Right lobe of liver (tissue), 6 donors: ENCODE data around the gene ENTPD3. TPM values are rescaled to one million over a fixed set of nuclear protein-coding genes. Genes with fewer than 3 reads are reported as not detected.
"Not testable (repeated sequence)": the region's sequence is repeated elsewhere in the genome, so short reads cannot be mapped to it uniquely, and the experiment has no call there.

Experiments
- ATAC-seq, 4 donors: fragments of 200-7000 bp; cut with Tn5 transposase; one replicate each; pipeline ENCODE4 v1.9.1; 2020; ENCODE audit warnings: mild to moderate bottlenecking in 4 of 4, moderate library complexity in 4 of 4
- DNase-seq, 3 donors: peaks; one replicate each; pipeline ENCODE4 v3.0.0-alpha.2; 2020
- H3K27ac ChIP-seq, 3 donors: fragments of 200-600 bp; one replicate each; pipeline ENCODE4 v1.8.0; 2022
- H3K27me3 ChIP-seq, 2 donors: fragments of 200-600 bp; one replicate each; pipeline ENCODE4 v1.8.0; 2022
- H3K36me3 ChIP-seq, 4 donors: fragments of 200-600 bp; sonication (generic) in 1 of 4; one replicate each; pipeline versions ENCODE4 v1.5.1 to v1.8.0; 2017 to 2022; ENCODE audit warnings: control low read depth in 1 of 4
- H3K4me1 ChIP-seq, 4 donors: fragments of 200-600 bp; sonication (generic) in 1 of 4; one replicate each; pipeline versions ENCODE4 v1.5.1 to v1.8.0; 2017 to 2022; ENCODE audit warnings: control low read depth in 1 of 4
- H3K4me3 ChIP-seq, 3 donors: fragments of 200-600 bp; one replicate each; pipeline ENCODE4 v1.8.0; 2022
- H3K9me3 ChIP-seq, 4 donors: fragments of 200-600 bp; sonication (generic) in 1 of 4; one replicate each; pipeline versions ENCODE4 v1.5.1 to v1.8.0; 2017 to 2022; ENCODE audit warnings: control low read depth in 1 of 4
- CTCF ChIP-seq, 4 donors: fragments of 200-600 bp in 3 of 4; fragments of 450-650 bp in 1 of 4; IDR thresholded peaks; one replicate each; pipeline versions ENCODE4 v1.5.1 to v1.8.0; 2016 to 2022; ENCODE audit warnings: antibody characterized with exemption in 4 of 4, mild to moderate bottlenecking in 2 of 4
- POLR2A ChIP-seq: fragments of 450-650 bp; IDR thresholded peaks from one replicate; pipeline ENCODE4 v1.6.1; 2017; ENCODE audit warnings: antibody characterized with exemption, mild to moderate bottlenecking
- WGBS: methylation state at CpG from one replicate; pipeline ENCODE4 v1.1.6; 2018; ENCODE audit warnings: low coverage, low lambda C conversion rate; ENCODE audit not compliant: insufficient coverage; ENCODE audit errors: missing lambda C conversion rate; 5-methylcytosine and 5-hydroxymethylcytosine counted together
- intact Hi-C, 2 donors: fragments of 100-400 bp; cut with DNase I; formaldehyde crosslinking; loops; one replicate each; pipeline versions ENCODE4 v1.11.2 to v1.14.1; 2022
- total RNA-seq, 6 experiments: library from RNA; depleted of rRNA in 2 of 6; stranded (reverse); fragments of >200 nt in 2 of 6; fragmentation: NEBNext Ultra II Directional in 3 of 6; extraction: Animal tissue kit (Norgen Biotek cat#: 25700) in 3 of 6; gene quantifications; one replicate each; pipeline versions ENCODE4 v1.1.0 to v1.2.4, GENCODE V29; 2016 to 2023
- donor health status: DM: no; HTN: yes; CAD: no.
- donor health status: DM: no; HTN: no; CAD: no.
- donor health status: DM: no; HTN: no; CAD: no.
- donor health status: DM: no; HTN: yes; CAD: no.
- donor health status: DM: no; HTN: yes; CAD: no.

The ENTPD3 gene
- total RNA-seq, 6 experiments from 2014 or later: not detected

GRCh38 chr3:40455328-40455727 is 68.3 kb downstream of the ENTPD3 start:
- WGBS: 75% methylated on average over 2 of the region's 4 CpGs
- no peaks in the 10 kb centered on the region for H3K9me3 ChIP-seq
- intact Hi-C loops: no loop called here
- no peak overlapping the region for H3K4me3 ChIP-seq
- H3K27me3 ChIP-seq: no peaks in the 10 kb centered on the region
- peaks cover 0 to 20% (median 12%) of the 10 kb centered on the region in 4 donors for H3K36me3 ChIP-seq
- DNase-seq (no peak), ATAC-seq (no peak)
- TF ChIP-seq CTCF (IDR thresholded peaks at IDR 0.05): no peak
- TF ChIP-seq POLR2A: no peak
- H3K27ac ChIP-seq: no peak overlapping the region
- H3K4me1 ChIP-seq: peaks cover 0 to 30% (median 13%) of the 10 kb centered on the region in 4 donors

GRCh38 chr3:40456279-40456939 is 69.4 kb downstream of the ENTPD3 start:
- 51% methylated on average over 25 of the region's 29 CpGs for WGBS
- ATAC-seq (no peak), DNase-seq (no peak)
- Histone ChIP-seq H3K27ac (peak overlapping the region; percentile 70 to 87 (median 82)), H3K4me3 (peak overlapping the region; percentile 95 to 97 (median 97)), H3K9me3 (no peaks in the 10 kb centered on the region), H3K36me3 (peaks cover 6 to 30% (median 18%) of the 10 kb centered on the region in 4 donors), H3K4me1 (peaks cover 0 to 30% (median 13%) of the 10 kb centered on the region in 4 donors), H3K27me3 (no peaks in the 10 kb centered on the region)
- intact Hi-C loops: no loop called here
- no peak for TF ChIP-seq POLR2A
- no peak for TF ChIP-seq CTCF (IDR thresholded peaks at IDR 0.05)

GRCh38 chr3:40456940-40457823 is 70.2 kb downstream of the ENTPD3 start, which contains the start of gene RPL14:
Gene RPL14 (plus strand): TSS chr3:40457339. CDS start chr3:40457472, 133 bp downstream.
- peak; percentile 82 to 85 (median 83) for ATAC-seq
- peak within 1 kb of the TSS; percentile 95 to 97 (median 97) for H3K4me3 ChIP-seq
- H3K9me3 ChIP-seq: no peaks in the 10 kb centered on the region
- peaks cover 7 to 38% (median 21%) of the 10 kb centered on the region in 4 donors for H3K36me3 ChIP-seq
- TF ChIP-seq POLR2A (peak; percentile 94), CTCF (IDR thresholded peaks at IDR 0.05) (no peak)
- peak within 1 kb of the TSS; percentile 70 to 87 (median 82) for H3K27ac ChIP-seq
- 0% methylated on average over 33 of the region's 79 CpGs for WGBS
- H3K27me3 ChIP-seq: no peaks in the 10 kb centered on the region
- intact Hi-C loops: no loop called here
- peaks cover 0 to 25% (median 12%) of the 10 kb centered on the region in 4 donors for H3K4me1 ChIP-seq
- peak; percentile 96 to 98 (median 97) for DNase-seq

- DNase-seq: no peak
- Histone ChIP-seq H3K4me1 (peaks cover 0 to 22% (median 11%) of the 10 kb centered on the region in 4 donors), H3K36me3 (peaks cover 16 to 51% (median 34%) of the 10 kb centered on the region in 4 donors), H3K9me3 (no peaks in the 10 kb centered on the region), H3K27me3 (no peaks in the 10 kb centered on the region), H3K27ac (no peak overlapping the region), H3K4me3 (peak overlapping the region in 1 of 3 donors; percentile 97)
- ATAC-seq: no peak
- TF ChIP-seq POLR2A: no peak
- TF ChIP-seq CTCF (IDR thresholded peaks at IDR 0.05): no peak
- 77% methylated on average over 4 of the region's 4 CpGs for WGBS
- intact Hi-C loops: no loop called here
Observed at GRCh38 chr3:40458473-40458872, 71.5 kb downstream of the ENTPD3 start.

GRCh38 chr3:40460481-40460880 is 73.5 kb downstream of the ENTPD3 start:
- H3K4me3 ChIP-seq, intact Hi-C loops, DNase-seq, H3K9me3 ChIP-seq, H3K27ac ChIP-seq, ATAC-seq, H3K27me3 ChIP-seq: not testable (repeated sequence)
- peaks cover 0 to 15% (median 6%) of the 10 kb centered on the region in 4 donors for H3K4me1 ChIP-seq
- WGBS: 82% methylated on average over 6 of the region's 6 CpGs
- H3K36me3 ChIP-seq: peaks cover 21 to 64% (median 39%) of the 10 kb centered on the region in 4 donors
